A549 (cell line): ENCODE data around the gene PRKACG. TPM values are rescaled to one million over a fixed set of nuclear protein-coding genes. Genes with fewer than 3 reads are reported as not detected.

Experiments used
- ATAC-seq, 2 experiments: fragments of 200-7000 bp in 1 of 2; fragments of >200 bp in 1 of 2; cut with Nextera tagmentation in 1 of 2; cut with Tn5 transposase in 1 of 2; 3 replicates each; pipeline versions ENCODE4 v1.8.0 to v1.9.1; 2018 to 2020; ENCODE audit warnings: mild to moderate bottlenecking in 1 of 2, moderate library complexity in 1 of 2
- CTCF ChIA-PET: fragments of 300-600 bp; sonication (Branson Sonifier 250); formaldehyde crosslinking; extraction: SDS; loops from one replicate; lab custom pipeline; 2021; ENCODE audit warnings: antibody characterized with exemption, inconsistent platforms; lab: Yijun Ruan, JAX
- POLR2A ChIA-PET: fragments of 350-600 bp; formaldehyde crosslinking; extraction: SDS; loops from one replicate; lab custom pipeline; 2021; ENCODE audit warnings: antibody characterized with exemption, inconsistent platforms; lab: Yijun Ruan, JAX
- DNase-seq, 2 experiments: peaks; one replicate each; pipeline versions ENCODE4 v3.0.0 to v3.0.0-alpha.2; 2011 to 2016; ENCODE audit warnings: low read depth in 1 of 2, low spot score in 1 of 2
- FAIRE-seq: peaks from 2 replicates; lab custom pipeline; 2011; peaks lifted over from hg19 to GRCh38; lab: Jason Lieb, UNC
- H3K27ac ChIP-seq, 2 experiments: fragments of >200 bp; sonication (Bioruptor Twin); formaldehyde crosslinking; 3 replicates each; pipeline ENCODE4 v1.5.1; 2016 to 2017
- H3K4me1 ChIP-seq: fragments of >200 bp; sonication (Bioruptor Twin); formaldehyde crosslinking; 3 replicates; pipeline ENCODE4 v1.6.1; 2016
- H3K4me2 ChIP-seq: fragments of >200 bp; sonication (Bioruptor Twin); formaldehyde crosslinking; 3 replicates; pipeline ENCODE4 v1.6.1; 2016
- H3K4me3 ChIP-seq: fragments of >200 bp; sonication (Bioruptor Twin); formaldehyde crosslinking; 3 replicates; pipeline ENCODE4 v1.5.1; 2016
- H3K9me3 ChIP-seq: fragments of >200 bp; sonication (Bioruptor Twin); formaldehyde crosslinking; 3 replicates; pipeline ENCODE4 v1.6.1; 2016
- BCL3 ChIP-seq: fragments of >200 bp; sonication (Bioruptor Twin); formaldehyde crosslinking; IDR thresholded peaks from 3 replicates; pipeline ENCODE4 v1.6.1; 2016
- CBX2 ChIP-seq: fragments of 200-600 bp; sonication (generic); IDR thresholded peaks from 2 replicates; pipeline ENCODE4 v1.6.1; 2016; ENCODE audit warnings: low read depth, mild to moderate bottlenecking, borderline replicate concordance
- CBX8 ChIP-seq: fragments of 200-600 bp; sonication (generic); IDR thresholded peaks from 2 replicates; pipeline ENCODE4 v1.6.1; 2016
- EHMT2 ChIP-seq: fragments of 200-600 bp; sonication (generic); IDR thresholded peaks from 2 replicates; pipeline ENCODE4 v1.6.1; 2016; ENCODE audit warnings: antibody characterized with exemption, low read depth, mild to moderate bottlenecking, moderate library complexity
- GATA3 ChIP-seq: IDR thresholded peaks from 2 replicates; pipeline ENCODE4 v1.6.1; 2012; ENCODE audit warnings: borderline replicate concordance
- HDAC2 ChIP-seq: fragments of 200-600 bp; sonication (generic); IDR thresholded peaks from 2 replicates; pipeline ENCODE4 v1.6.1; 2016
- HMGXB4 ChIP-seq: fragments of 250-450 bp; sonication (Bioruptor Pico); IDR thresholded peaks from 2 replicates; pipeline ENCODE4 v1.5.0; 2021; ENCODE audit warnings: mild to moderate bottlenecking, moderate library complexity, borderline replicate concordance
- JUN ChIP-seq, 2 experiments: fragments of >200 bp; sonication (Bioruptor Twin); formaldehyde crosslinking; IDR thresholded peaks; 2 replicates in 1 of 2; 3 replicates in 1 of 2; pipeline ENCODE4 v1.6.1; 2016 to 2017
- KDM5A ChIP-seq: fragments of 200-600 bp; sonication (generic); IDR thresholded peaks from 2 replicates; pipeline ENCODE4 v1.6.1; 2016; ENCODE audit warnings: antibody characterized with exemption, mild to moderate bottlenecking
- MAX ChIP-seq: IDR thresholded peaks from 2 replicates; pipeline ENCODE4 v1.6.1; 2012
- MYC ChIP-seq: IDR thresholded peaks from 2 replicates; pipeline ENCODE4 v1.6.1; 2012; ENCODE audit warnings: mild to moderate bottlenecking, inconsistent platforms, low read length, improper control_type of control experiment, borderline replicate concordance
- NPAS2 ChIP-seq: fragments of 250-450 bp; sonication (Bioruptor Pico); IDR thresholded peaks from 2 replicates; pipeline ENCODE4 v1.8.0; 2022; ENCODE audit warnings: mild to moderate bottlenecking, moderate library complexity, borderline replicate concordance
- PBX3 ChIP-seq: IDR thresholded peaks from 2 replicates; pipeline ENCODE4 v1.6.1; 2012
- POLR2AphosphoS2 ChIP-seq: conservative IDR thresholded peaks from 2 replicates; pipeline ENCODE4 v1.6.1; 2012; ENCODE audit warnings: low read length, improper control_type of control experiment, inconsistent platforms
- REST ChIP-seq: fragments of 200-600 bp; sonication (generic); IDR thresholded peaks from 2 replicates; pipeline ENCODE4 v1.6.1; 2016; ENCODE audit warnings: antibody characterized with exemption, mild to moderate bottlenecking, moderate library complexity
- SMC3 ChIP-seq: fragments of >200 bp; sonication (Bioruptor Twin); formaldehyde crosslinking; IDR thresholded peaks from 3 replicates; pipeline ENCODE4 v1.6.1; 2018; ENCODE audit warnings: inconsistent platforms
- USF2 ChIP-seq: fragments of 450-650 bp; IDR thresholded peaks from 2 replicates; pipeline ENCODE4 v1.6.1; 2014; ENCODE audit warnings: antibody characterized with exemption
- ZFP36 ChIP-seq: fragments of 450-650 bp; IDR thresholded peaks from 2 replicates; pipeline ENCODE4 v1.6.1; 2014; ENCODE audit warnings: borderline replicate concordance; ENCODE audit not compliant: partially characterized antibody
- ZNF302 ChIP-seq: fragments of 250-450 bp; sonication (Bioruptor Pico); IDR thresholded peaks from 2 replicates; pipeline ENCODE4 v1.9.0; 2021; ENCODE audit warnings: inconsistent platforms, mild to moderate bottlenecking, moderate library complexity
- WGBS: methylation state at CpG from one replicate; pipeline ENCODE4 v1.1.6; 2017; ENCODE audit errors: missing lambda C conversion rate; 5-methylcytosine and 5-hydroxymethylcytosine counted together
- polyA plus RNA-seq, 4 experiments: library from polyadenylated mRNA; depleted of rRNA in 3 of 4; stranded (reverse); fragments of >200 nt; fragmentation: RNase III in 1 of 4; extraction: RNeasy Plus Mini Kit Qiagen cat#74134 plus additional on column Dnase treatment in 1 of 4; gene quantifications; 2 replicates in 3 of 4; 3 replicates in 1 of 4; pipeline ENCODE4 v1.2.3, GENCODE V29; 2011 to 2017

PRKACG gene
- polyA plus RNA-seq, 2 of the 4 experiments (the other 2 are of a cell fraction), result not detected

GRCh38 chr9:68998385-68998784 lies 15.5 kb downstream of the PRKACG start:
- TF ChIP-seq HDAC2 (no peak), CBX2 (no peak), MYC (no peak), ZNF302 (no peak), POLR2AphosphoS2 (no peak), GATA3 (no peak), USF2 (no peak), REST (no peak), BCL3 (no peak), NPAS2 (CRISPR knock-in tag) (no peak), ZFP36 (no peak), HMGXB4 (CRISPR knock-in tag) (no peak), MAX (no peak), EHMT2 (no peak), KDM5A (no peak), PBX3 (no peak), JUN (IDR thresholded peaks at IDR 0.05) (no peak), CBX8 (no peak), SMC3 (no peak)

More at GRCh38 chr9:68998385-68998784, 15.5 kb downstream of the PRKACG start:
- ChIA-PET POLR2A (no interaction called here), CTCF (interaction anchor here (1.2 to 1.9 kb wide), 3 partner anchors 415 to 1645 kb away, joined by 3 to 6 read pairs (median 3); no protein-coding TSS in a partner anchor)
- no peaks in the 10 kb centered on the region for H3K4me1 ChIP-seq
- DNase-seq, result no peak
- no peaks in the 10 kb centered on the region for H3K9me3 ChIP-seq
- H3K4me2 ChIP-seq, result no peak overlapping the region
- H3K4me3 ChIP-seq, result no peak overlapping the region
- H3K27ac ChIP-seq, result no peak overlapping the region
- no peak for ATAC-seq
- FAIRE-seq, result no peak
- 9% methylated on average over 4 of the region's 4 CpGs for WGBS
